ENCODE measurements around the gene PRKRIP1. TPM values are rescaled to one million over a fixed set of nuclear protein-coding genes. Genes with fewer than 3 reads are reported as not detected.
"Not testable (repeated sequence)": the region's sequence is repeated elsewhere in the genome, so short reads cannot be mapped to it uniquely, and the experiment has no call there.

The PRKRIP1 gene
- total RNA-seq, 1 donor from 2014 or later: 44.8 TPM

DNA sequence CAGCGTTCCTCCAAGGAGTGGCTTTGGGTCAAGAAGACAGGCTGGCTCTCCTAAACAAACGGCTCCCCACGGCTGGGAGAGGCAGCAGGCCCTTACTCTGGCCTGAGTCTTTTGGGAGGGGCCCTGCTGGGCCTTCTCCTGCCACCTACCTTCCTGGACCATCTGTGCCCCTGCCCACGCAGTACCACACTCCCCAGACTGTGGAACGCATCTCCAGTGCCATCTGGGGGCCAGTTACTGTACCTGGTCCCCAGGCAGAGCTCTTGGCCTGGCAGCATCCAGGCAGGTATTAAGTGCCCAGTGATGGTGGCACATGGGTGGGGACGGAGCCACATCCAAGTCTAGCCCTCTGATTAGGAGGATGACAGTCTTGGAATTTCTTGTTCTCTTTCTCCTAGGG lies 54.1 kb downstream of the PRKRIP1 start:
- peaks cover under 1% of the 10 kb centered on the region for H3K36me3 Mint-ChIP-seq (ENCODE audit: insufficient read depth)
- no peaks in the 10 kb centered on the region for H3K27me3 Mint-ChIP-seq
- no peaks in the 10 kb centered on the region for H3K4me1 Mint-ChIP-seq (ENCODE audit: low read depth)
- no peak overlapping the region for H3K27ac Mint-ChIP-seq
- H3K9me3 Mint-ChIP-seq (ENCODE audit: low read depth): no peaks in the 10 kb centered on the region
- TF ChIP-seq, protein P1, sequence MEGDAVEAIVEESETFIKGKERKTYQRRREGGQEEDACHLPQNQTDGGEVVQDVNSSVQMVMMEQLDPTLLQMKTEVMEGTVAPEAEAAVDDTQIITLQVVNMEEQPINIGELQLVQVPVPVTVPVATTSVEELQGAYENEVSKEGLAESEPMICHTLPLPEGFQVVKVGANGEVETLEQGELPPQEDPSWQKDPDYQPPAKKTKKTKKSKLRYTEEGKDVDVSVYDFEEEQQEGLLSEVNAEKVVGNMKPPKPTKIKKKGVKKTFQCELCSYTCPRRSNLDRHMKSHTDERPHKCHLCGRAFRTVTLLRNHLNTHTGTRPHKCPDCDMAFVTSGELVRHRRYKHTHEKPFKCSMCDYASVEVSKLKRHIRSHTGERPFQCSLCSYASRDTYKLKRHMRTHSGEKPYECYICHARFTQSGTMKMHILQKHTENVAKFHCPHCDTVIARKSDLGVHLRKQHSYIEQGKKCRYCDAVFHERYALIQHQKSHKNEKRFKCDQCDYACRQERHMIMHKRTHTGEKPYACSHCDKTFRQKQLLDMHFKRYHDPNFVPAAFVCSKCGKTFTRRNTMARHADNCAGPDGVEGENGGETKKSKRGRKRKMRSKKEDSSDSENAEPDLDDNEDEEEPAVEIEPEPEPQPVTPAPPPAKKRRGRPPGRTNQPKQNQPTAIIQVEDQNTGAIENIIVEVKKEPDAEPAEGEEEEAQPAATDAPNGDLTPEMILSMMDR (IDR thresholded peaks at IDR 0.05; ENCODE audit: unreplicated experiment): no peak
- no peak for DNase-seq (ENCODE audit: low spot score, unreplicated experiment)
- H3K4me3 Mint-ChIP-seq (ENCODE audit: low read depth): no peak overlapping the region

DNA sequence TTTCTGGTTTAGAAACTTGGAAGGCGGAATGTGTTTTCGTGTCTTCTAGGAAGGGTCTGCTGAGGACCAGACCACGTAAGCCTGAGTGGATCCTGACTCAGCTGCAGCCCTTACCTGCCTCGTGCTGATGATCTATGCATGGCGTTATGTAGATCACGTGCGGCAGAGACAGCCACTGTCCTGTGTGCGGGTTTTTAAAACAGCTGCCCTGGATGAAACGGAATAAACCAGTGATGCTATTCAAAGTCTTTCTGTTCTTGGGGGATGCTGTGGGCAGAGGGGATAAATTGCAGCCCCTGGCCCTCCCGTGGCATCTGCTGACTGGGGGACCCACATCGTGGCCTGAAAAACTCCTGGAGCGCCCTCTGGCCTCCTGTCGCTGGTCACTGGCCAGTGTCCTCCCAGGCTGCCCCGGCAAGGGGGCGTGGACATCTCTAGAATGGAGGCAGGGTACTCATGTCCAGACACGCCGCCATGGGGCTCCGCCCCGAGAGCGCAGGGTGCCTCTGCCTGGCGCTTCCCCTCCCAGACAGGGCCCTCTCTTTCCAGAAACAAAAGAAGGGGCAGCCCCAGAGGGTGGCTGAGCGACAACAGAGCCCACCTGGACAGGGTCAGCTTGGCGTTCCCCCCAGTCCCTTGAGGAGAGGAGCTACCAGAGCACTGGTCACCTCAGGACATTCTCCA lies 55.4 kb downstream of the PRKRIP1 start:
- Mint-ChIP-seq H3K27ac (no peak overlapping the region), H3K9me3 (ENCODE audit: low read depth) (no peaks in the 10 kb centered on the region), H3K36me3 (ENCODE audit: insufficient read depth) (no peaks in the 10 kb centered on the region), H3K4me3 (ENCODE audit: low read depth) (no peak overlapping the region), H3K4me1 (ENCODE audit: low read depth) (no peaks in the 10 kb centered on the region), H3K27me3 (no peaks in the 10 kb centered on the region)
- no peak for DNase-seq (ENCODE audit: low spot score, unreplicated experiment)
- TF ChIP-seq, protein P1 (IDR thresholded peaks at IDR 0.05; ENCODE audit: unreplicated experiment): peak; percentile 12

GRCh38 chr7:102452451-102452850 lies 56.3 kb downstream of the PRKRIP1 start:
- TF ChIP-seq, protein P1 (IDR thresholded peaks at IDR 0.05; ENCODE audit: unreplicated experiment): no peak
- Mint-ChIP-seq H3K9me3 (ENCODE audit: low read depth) (no peaks in the 10 kb centered on the region), H3K27me3 (no peaks in the 10 kb centered on the region), H3K36me3 (ENCODE audit: insufficient read depth) (no peaks in the 10 kb centered on the region), H3K27ac (no peak overlapping the region), H3K4me1 (ENCODE audit: low read depth) (no peaks in the 10 kb centered on the region), H3K4me3 (ENCODE audit: low read depth) (no peak overlapping the region)
- DNase-seq (ENCODE audit: low spot score, unreplicated experiment): no peak

- no peak overlapping the region for H3K27ac Mint-ChIP-seq
- no peaks in the 10 kb centered on the region for H3K36me3 Mint-ChIP-seq (ENCODE audit: insufficient read depth)
- TF ChIP-seq, protein P1 (IDR thresholded peaks at IDR 0.05; ENCODE audit: unreplicated experiment): no peak
- no peaks in the 10 kb centered on the region for H3K4me1 Mint-ChIP-seq (ENCODE audit: low read depth)
- no peak overlapping the region for H3K4me3 Mint-ChIP-seq (ENCODE audit: low read depth)
- no peaks in the 10 kb centered on the region for H3K27me3 Mint-ChIP-seq
- no peak for DNase-seq (ENCODE audit: low spot score, unreplicated experiment)
- H3K9me3 Mint-ChIP-seq (ENCODE audit: low read depth): no peaks in the 10 kb centered on the region
Observed at GRCh38 chr7:102453319-102453718, 57.2 kb downstream of the PRKRIP1 start.

- H3K27me3 Mint-ChIP-seq: no peaks in the 10 kb centered on the region
- TF ChIP-seq, protein P1 (IDR thresholded peaks at IDR 0.05; ENCODE audit: unreplicated experiment): no peak
- DNase-seq (ENCODE audit: low spot score, unreplicated experiment): no peak
- H3K4me3 Mint-ChIP-seq (ENCODE audit: low read depth): no peak overlapping the region
- no peak overlapping the region for H3K27ac Mint-ChIP-seq
- H3K36me3 Mint-ChIP-seq (ENCODE audit: insufficient read depth): no peaks in the 10 kb centered on the region
- H3K4me1 Mint-ChIP-seq (ENCODE audit: low read depth): no peaks in the 10 kb centered on the region
- no peaks in the 10 kb centered on the region for H3K9me3 Mint-ChIP-seq (ENCODE audit: low read depth)
Observed at GRCh38 chr7:102454468-102454867, 58.3 kb downstream of the PRKRIP1 start.

DNA sequence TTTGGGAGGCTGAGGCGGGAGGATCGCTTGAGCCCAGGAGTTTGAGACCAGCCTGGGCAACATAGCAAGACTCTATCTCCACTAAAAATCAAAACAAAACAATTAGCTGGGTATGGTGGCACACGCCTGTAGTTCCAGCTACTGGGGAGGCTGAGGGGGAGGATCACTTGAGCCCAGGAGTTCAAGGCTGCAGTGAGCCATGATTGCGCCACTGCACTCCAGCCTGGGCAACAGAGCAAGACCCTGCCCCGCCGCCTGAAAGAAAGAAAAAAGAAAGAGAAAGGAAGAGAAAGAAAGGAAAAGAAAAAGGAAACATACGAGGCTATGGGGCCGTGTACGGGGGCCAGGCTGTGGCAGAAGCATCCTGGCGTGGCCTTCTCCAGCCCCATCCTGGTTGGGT lies 58.8 kb downstream of the PRKRIP1 start:
- not testable (repeated sequence) for H3K4me3 Mint-ChIP-seq (ENCODE audit: low read depth); H3K36me3 Mint-ChIP-seq (ENCODE audit: insufficient read depth); H3K4me1 Mint-ChIP-seq (ENCODE audit: low read depth); DNase-seq (ENCODE audit: low spot score, unreplicated experiment); H3K9me3 Mint-ChIP-seq (ENCODE audit: low read depth); H3K27me3 Mint-ChIP-seq; H3K27ac Mint-ChIP-seq
